Lower leg skin (tissue), 3 donors: ENCODE results near the gene ZCCHC7.

Source experiments
- POLR2A ChIP-seq, 2 donors: fragments of 450-650 bp; IDR thresholded peaks; one replicate each; pipeline ENCODE4 v1.6.1; 2016 to 2017; ENCODE audit warnings: antibody characterized with exemption in 2 of 2, mild to moderate bottlenecking in 1 of 2, moderate library complexity in 1 of 2
- TF ChIP-seq, protein P1 (sequence below), 3 donors: fragments of 450-650 bp; IDR thresholded peaks; one replicate each; pipeline ENCODE4 v1.5.1; 2016; ENCODE audit warnings: antibody characterized with exemption in 3 of 3, mild to moderate bottlenecking in 3 of 3, moderate library complexity in 2 of 3

DNA sequence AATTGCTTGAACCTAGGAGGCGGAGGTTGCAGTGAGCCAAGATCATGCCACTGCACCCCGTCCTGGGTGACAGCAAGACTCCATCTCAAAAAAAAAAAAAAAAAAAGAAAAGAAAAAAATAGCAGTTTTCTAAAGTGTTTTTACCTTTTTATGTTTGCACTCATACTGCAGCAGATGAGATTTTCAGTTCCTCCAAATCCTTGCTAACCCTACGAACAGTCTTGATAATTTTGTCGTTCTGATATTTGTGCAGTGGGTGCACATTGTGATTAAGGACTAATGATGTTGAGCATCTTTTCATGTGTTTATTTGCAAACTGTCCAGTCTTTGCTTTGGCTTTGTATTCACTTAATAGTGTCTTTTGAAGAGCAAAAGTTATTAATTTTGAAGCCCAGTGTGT lies 42.9 kb downstream of the ZCCHC7 start:
- TF ChIP-seq, protein P1, sequence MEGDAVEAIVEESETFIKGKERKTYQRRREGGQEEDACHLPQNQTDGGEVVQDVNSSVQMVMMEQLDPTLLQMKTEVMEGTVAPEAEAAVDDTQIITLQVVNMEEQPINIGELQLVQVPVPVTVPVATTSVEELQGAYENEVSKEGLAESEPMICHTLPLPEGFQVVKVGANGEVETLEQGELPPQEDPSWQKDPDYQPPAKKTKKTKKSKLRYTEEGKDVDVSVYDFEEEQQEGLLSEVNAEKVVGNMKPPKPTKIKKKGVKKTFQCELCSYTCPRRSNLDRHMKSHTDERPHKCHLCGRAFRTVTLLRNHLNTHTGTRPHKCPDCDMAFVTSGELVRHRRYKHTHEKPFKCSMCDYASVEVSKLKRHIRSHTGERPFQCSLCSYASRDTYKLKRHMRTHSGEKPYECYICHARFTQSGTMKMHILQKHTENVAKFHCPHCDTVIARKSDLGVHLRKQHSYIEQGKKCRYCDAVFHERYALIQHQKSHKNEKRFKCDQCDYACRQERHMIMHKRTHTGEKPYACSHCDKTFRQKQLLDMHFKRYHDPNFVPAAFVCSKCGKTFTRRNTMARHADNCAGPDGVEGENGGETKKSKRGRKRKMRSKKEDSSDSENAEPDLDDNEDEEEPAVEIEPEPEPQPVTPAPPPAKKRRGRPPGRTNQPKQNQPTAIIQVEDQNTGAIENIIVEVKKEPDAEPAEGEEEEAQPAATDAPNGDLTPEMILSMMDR (IDR thresholded peaks at IDR 0.05), result no peak
- TF ChIP-seq POLR2A (IDR thresholded peaks at IDR 0.05), result no peak
